ENCODE measurements around the gene GGA1. TPM values are rescaled to one million over a fixed set of nuclear protein-coding genes. Genes with fewer than 3 reads are reported as not detected.
A peak's percentile ranks its signal among the peaks of the same experiment; 100 is the strongest.

The GGA1 gene
- total and polyA plus RNA-seq, 2 experiments from 2014 or later = 29.7 TPM

DNA sequence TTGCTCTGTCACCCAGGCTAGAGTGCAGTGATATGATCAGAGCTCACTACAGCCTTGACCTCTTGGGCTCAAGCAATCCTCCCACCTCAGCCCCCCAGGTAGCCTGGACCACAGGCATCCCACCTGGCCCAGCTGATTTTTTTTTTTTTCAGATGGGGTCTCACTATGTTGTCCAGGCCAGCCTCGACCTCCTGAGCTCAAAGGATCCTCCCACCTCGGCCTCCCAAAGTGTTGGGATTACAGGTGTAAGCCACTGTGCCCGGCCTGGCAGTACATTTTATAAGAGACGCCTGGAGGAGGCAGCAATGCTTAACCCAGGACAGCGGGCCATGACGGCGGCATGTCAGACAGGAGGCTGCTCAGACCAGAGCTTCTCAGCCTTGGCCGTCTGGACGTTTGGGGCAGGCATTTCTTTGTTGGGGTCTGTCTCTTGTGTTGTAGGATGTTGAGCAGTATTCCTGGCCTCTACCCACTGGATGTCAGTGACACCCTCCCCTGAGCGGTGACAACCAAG, 33.1 kb upstream of the GGA1 start:
- H4K20me1 ChIP-seq (ENCODE audit: insufficient read depth) = no peaks in the 10 kb centered on the region; the same call in 1 of the 2 replicates
- no peak overlapping the region for H3K4me2 ChIP-seq (ENCODE audit: unreplicated experiment)
- peaks cover 28% of the 10 kb centered on the region for H3F3A ChIP-seq (ENCODE audit: insufficient read depth)
- H3K79me2 ChIP-seq (ENCODE audit: insufficient read depth) = no peaks in the 10 kb centered on the region; the same call in 1 of the 2 replicates
- H3K9me2 ChIP-seq (ENCODE audit: insufficient read depth) = no peaks in the 10 kb centered on the region
- no peak overlapping the region for H2AFZ ChIP-seq
- no peaks in the 10 kb centered on the region for H3K27me3 ChIP-seq (replicated peaks; ENCODE audit: insufficient read depth)
- no peak overlapping the region for H3K4me3 ChIP-seq
- 81 to 83% methylated on average over 10 of the region's 10 CpGs for WGBS, 2 experiments (ENCODE audit: low coverage in 1 of 2, low lambda C conversion rate in 2 of 2, missing lambda C conversion rate in 2 of 2)
- in situ Hi-C loops (cut with MboI) = no loop called here
- H3K9ac ChIP-seq = no peak overlapping the region
- no peaks in the 10 kb centered on the region for H3K36me3 ChIP-seq (ENCODE audit: low read depth)
- TF ChIP-seq EZH2phosphoT487 (IDR thresholded peaks at IDR 0.05; ENCODE audit: insufficient read depth, low read depth) = no peak
- no peak for TF ChIP-seq EZH2 (IDR thresholded peaks at IDR 0.05; ENCODE audit: insufficient read depth, poor library complexity, severe bottlenecking)
- H3K4me1 ChIP-seq (ENCODE audit: insufficient read depth) = no peaks in the 10 kb centered on the region; the same call in none of the 2 replicates
- H3K9me3 ChIP-seq (ENCODE audit: low read depth) = no peaks in the 10 kb centered on the region
- no peak overlapping the region for H3K27ac ChIP-seq
- DNase-seq = no peak

DNA sequence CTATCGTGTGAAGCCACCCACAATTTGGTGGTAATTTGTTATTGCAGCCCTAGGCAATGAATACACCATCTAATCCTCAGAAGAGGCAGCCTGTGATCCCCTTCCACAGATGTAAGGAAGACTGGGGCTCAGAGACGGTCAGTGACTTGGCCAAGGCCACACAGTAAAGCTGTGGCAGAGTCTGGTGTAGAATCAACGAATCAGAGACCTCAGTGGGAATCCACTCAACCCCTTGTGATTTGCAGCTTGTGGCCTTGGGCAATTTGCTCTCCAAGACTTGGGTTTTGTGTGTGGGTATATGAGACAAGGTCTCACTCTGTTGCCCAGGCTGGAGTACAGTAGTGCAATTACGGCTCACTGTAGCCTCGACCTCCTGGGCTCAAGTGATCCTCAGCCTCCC, 30.6 kb upstream of the GGA1 start:
- H3K27ac ChIP-seq = no peak overlapping the region
- H3K4me2 ChIP-seq (ENCODE audit: unreplicated experiment) = no peak overlapping the region
- no peaks in the 10 kb centered on the region for H3K79me2 ChIP-seq (ENCODE audit: insufficient read depth)
- no peaks in the 10 kb centered on the region for H3K9me2 ChIP-seq (ENCODE audit: insufficient read depth)
- no peaks in the 10 kb centered on the region for H3K27me3 ChIP-seq (replicated peaks; ENCODE audit: insufficient read depth)
- H2AFZ ChIP-seq = no peak overlapping the region
- H3K4me3 ChIP-seq = no peak overlapping the region
- TF ChIP-seq EZH2 (IDR thresholded peaks at IDR 0.05; ENCODE audit: insufficient read depth, poor library complexity, severe bottlenecking) = no peak
- no peak for TF ChIP-seq EZH2phosphoT487 (IDR thresholded peaks at IDR 0.05; ENCODE audit: insufficient read depth, low read depth)
- no peak overlapping the region for H3K9ac ChIP-seq
- 95 to 97% methylated on average over 5 of the region's 5 CpGs for WGBS, 2 experiments (ENCODE audit: low coverage in 1 of 2, low lambda C conversion rate in 2 of 2, missing lambda C conversion rate in 2 of 2)
- H3F3A ChIP-seq (ENCODE audit: insufficient read depth) = peaks cover 11% of the 10 kb centered on the region; the same call in 1 of the 2 replicates
- no peaks in the 10 kb centered on the region for H3K9me3 ChIP-seq (ENCODE audit: low read depth)
- DNase-seq = no peak
- no peaks in the 10 kb centered on the region for H3K36me3 ChIP-seq (ENCODE audit: low read depth)
- in situ Hi-C loops (cut with MboI) = no loop called here
- no peaks in the 10 kb centered on the region; the same call in none of the 2 replicates for H3K4me1 ChIP-seq (ENCODE audit: insufficient read depth)
- H4K20me1 ChIP-seq (ENCODE audit: insufficient read depth) = no peaks in the 10 kb centered on the region

DNA sequence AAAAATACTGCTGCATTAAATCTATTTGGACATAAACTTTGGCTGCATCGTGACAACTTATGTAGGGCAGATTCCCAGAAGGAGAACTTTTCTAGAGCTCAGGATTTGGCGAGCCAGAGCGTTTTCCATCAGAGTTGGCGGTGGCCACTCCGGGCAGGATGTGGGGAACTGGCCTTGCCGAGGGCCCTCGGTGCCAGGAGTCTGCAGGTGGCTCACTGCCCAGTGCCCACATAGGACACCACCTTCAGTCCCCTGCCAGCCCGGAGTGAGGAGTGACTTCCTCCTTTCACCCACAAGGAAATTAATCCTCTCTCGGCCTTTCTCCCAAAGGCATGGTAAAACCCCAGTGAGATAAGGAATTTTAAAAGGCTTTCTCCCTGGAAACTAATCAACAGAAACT, 27.1 kb upstream of the GGA1 start:
- no peak overlapping the region for H2AFZ ChIP-seq
- no peaks in the 10 kb centered on the region for H3F3A ChIP-seq (ENCODE audit: insufficient read depth)
- H3K9me2 ChIP-seq (ENCODE audit: insufficient read depth) = no peaks in the 10 kb centered on the region
- no peaks in the 10 kb centered on the region for H3K4me1 ChIP-seq (ENCODE audit: insufficient read depth)
- 26 to 31% methylated on average over 9 of the region's 9 CpGs for WGBS, 2 experiments (ENCODE audit: low coverage in 1 of 2, low lambda C conversion rate in 2 of 2, missing lambda C conversion rate in 2 of 2)
- peak; percentile 36 for DNase-seq
- H3K9ac ChIP-seq = no peak overlapping the region
- TF ChIP-seq EZH2phosphoT487 (IDR thresholded peaks at IDR 0.05; ENCODE audit: insufficient read depth, low read depth) (no peak), EZH2 (IDR thresholded peaks at IDR 0.05; ENCODE audit: insufficient read depth, poor library complexity, severe bottlenecking) (no peak)
- H3K27ac ChIP-seq = no peak overlapping the region
- in situ Hi-C loops (cut with MboI) = no loop called here
- H4K20me1 ChIP-seq (ENCODE audit: insufficient read depth) = no peaks in the 10 kb centered on the region
- H3K79me2 ChIP-seq (ENCODE audit: insufficient read depth) = no peaks in the 10 kb centered on the region
- H3K4me2 ChIP-seq (ENCODE audit: unreplicated experiment) = no peak overlapping the region
- no peak overlapping the region for H3K4me3 ChIP-seq
- no peaks in the 10 kb centered on the region for H3K9me3 ChIP-seq (ENCODE audit: low read depth)
- no peaks in the 10 kb centered on the region for H3K36me3 ChIP-seq (ENCODE audit: low read depth)
- no peaks in the 10 kb centered on the region for H3K27me3 ChIP-seq (replicated peaks; ENCODE audit: insufficient read depth)

DNA sequence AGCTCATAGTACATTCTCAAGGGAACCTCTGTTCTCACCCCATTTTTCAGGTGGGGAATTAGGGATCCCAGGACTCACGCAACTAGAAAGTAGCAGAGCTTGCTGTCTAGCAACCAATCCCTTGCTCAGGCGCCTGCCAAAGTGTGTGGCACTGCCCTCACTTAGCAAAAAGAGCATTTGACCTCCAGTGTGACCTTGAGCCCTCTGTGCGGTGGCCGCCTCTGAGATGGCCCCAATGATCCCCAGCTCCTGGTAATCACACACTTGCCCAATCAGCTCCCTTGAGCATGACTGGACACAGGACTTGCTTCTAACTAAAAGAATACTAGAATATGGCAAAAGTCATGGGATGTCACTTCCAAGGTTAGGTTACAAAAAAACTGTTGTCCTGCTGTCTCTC, 26.1 kb upstream of the GGA1 start:
- H3K79me2 ChIP-seq (ENCODE audit: insufficient read depth) = no peaks in the 10 kb centered on the region
- no peaks in the 10 kb centered on the region for H4K20me1 ChIP-seq (ENCODE audit: insufficient read depth)
- no peaks in the 10 kb centered on the region for H3F3A ChIP-seq (ENCODE audit: insufficient read depth)
- H3K27me3 ChIP-seq (replicated peaks; ENCODE audit: insufficient read depth) = no peaks in the 10 kb centered on the region
- H3K9me2 ChIP-seq (ENCODE audit: insufficient read depth) = no peaks in the 10 kb centered on the region
- no peak overlapping the region for H3K4me3 ChIP-seq
- no peaks in the 10 kb centered on the region for H3K4me1 ChIP-seq (ENCODE audit: insufficient read depth)
- no peak overlapping the region for H3K9ac ChIP-seq
- no peak overlapping the region for H2AFZ ChIP-seq
- H3K4me2 ChIP-seq (ENCODE audit: unreplicated experiment) = no peak overlapping the region
- no peak for DNase-seq
- 65 to 66% methylated on average over 4 of the region's 4 CpGs for WGBS, 2 experiments (ENCODE audit: low coverage in 1 of 2, low lambda C conversion rate in 2 of 2, missing lambda C conversion rate in 2 of 2)
- in situ Hi-C loops (cut with MboI) = no loop called here
- H3K27ac ChIP-seq = no peak overlapping the region
- no peak for TF ChIP-seq EZH2 (IDR thresholded peaks at IDR 0.05; ENCODE audit: insufficient read depth, poor library complexity, severe bottlenecking)
- no peak for TF ChIP-seq EZH2phosphoT487 (IDR thresholded peaks at IDR 0.05; ENCODE audit: insufficient read depth, low read depth)
- H3K9me3 ChIP-seq (ENCODE audit: low read depth) = no peaks in the 10 kb centered on the region
- H3K36me3 ChIP-seq (ENCODE audit: low read depth) = no peaks in the 10 kb centered on the region
